Esophagus muscularis mucosa (tissue), 4 donors: ENCODE results near the gene CT45A3. TPM values are rescaled to one million over a fixed set of nuclear protein-coding genes. Genes with fewer than 3 reads are reported as not detected.
"Not testable (repeated sequence)": the region's sequence is repeated elsewhere in the genome, so short reads cannot be mapped to it uniquely, and the experiment has no call there.

Experiments used
- DNase-seq: peaks from one replicate; pipeline ENCODE4 v3.0.0-alpha.2; 2017; ENCODE audit errors: extremely low spot score
- H3K27ac ChIP-seq, 4 donors: fragments of 200-600 bp; sonication (generic); replicated peaks in 1 of 4; 1 replicate in 3 of 4; 2 replicates in 1 of 4; pipeline ENCODE4 v1.5.1; 2016 to 2019; ENCODE audit warnings: mild to moderate bottlenecking in 1 of 4
- H3K27me3 ChIP-seq, 4 donors: fragments of 200-600 bp; sonication (generic); one replicate each; pipeline versions ENCODE4 v1.5.1 to v1.6.0; 2016 to 2019
- H3K36me3 ChIP-seq, 4 donors: fragments of 200-600 bp; sonication (generic); one replicate each; pipeline ENCODE4 v1.5.1; 2016 to 2019
- H3K4me1 ChIP-seq, 4 donors: fragments of 200-600 bp; sonication (generic); one replicate each; pipeline ENCODE4 v1.5.1; 2016 to 2019
- H3K4me3 ChIP-seq, 4 donors: fragments of 200-600 bp; sonication (generic); 1 replicate in 2 of 4; 2 replicates in 2 of 4; pipeline ENCODE4 v1.5.1; 2016 to 2019; ENCODE audit warnings: mild to moderate bottlenecking in 4 of 4, moderate library complexity in 1 of 4
- H3K9me3 ChIP-seq, 4 donors: fragments of 200-600 bp; sonication (generic); 1 replicate in 3 of 4; 2 replicates in 1 of 4; pipeline ENCODE4 v1.5.1; 2016 to 2019
- CTCF ChIP-seq, 3 experiments: fragments of 200-600 bp in 2 of 3; fragments of 450-650 bp in 1 of 3; sonication (generic) in 2 of 3; IDR thresholded peaks; one replicate each; pipeline ENCODE4 v1.5.1; 2017 to 2019; ENCODE audit warnings: antibody characterized with exemption in 3 of 3, mild to moderate bottlenecking in 2 of 3, moderate library complexity in 1 of 3
- EP300 ChIP-seq: sonication (generic); formaldehyde crosslinking; IDR thresholded peaks from one replicate; pipeline ENCODE4 v1.6.1; 2017; ENCODE audit warnings: antibody characterized with exemption
- POLR2A ChIP-seq: fragments of 450-650 bp; IDR thresholded peaks from one replicate; pipeline ENCODE4 v1.6.1; 2017; ENCODE audit warnings: antibody characterized with exemption, moderate library complexity, mild to moderate bottlenecking, low read depth
- POLR2AphosphoS5 ChIP-seq, 2 donors: sonication (generic); formaldehyde crosslinking; IDR thresholded peaks; one replicate each; pipeline ENCODE4 v1.6.1; 2017; ENCODE audit warnings: antibody characterized with exemption in 2 of 2
- WGBS: methylation state at CpG from one replicate; pipeline ENCODE4 v1.1.5; 2018; 5-methylcytosine and 5-hydroxymethylcytosine counted together
- intact Hi-C: fragments of 100-400 bp; cut with DNase I; formaldehyde crosslinking; loops from one replicate; pipeline ENCODE4 v1.15.1; 2023
- total RNA-seq, 4 donors: library from RNA; depleted of rRNA; stranded (reverse); fragments of >200 nt; gene quantifications; one replicate each; pipeline versions ENCODE4 v1.1.0 to v1.2.1, GENCODE V29; 2016

The CT45A3 gene
- total RNA-seq: not detected

- DNase-seq, H3K27me3 ChIP-seq, H3K9me3 ChIP-seq, H3K4me1 ChIP-seq, intact Hi-C loops, H3K4me3 ChIP-seq, H3K36me3 ChIP-seq, H3K27ac ChIP-seq: not testable (repeated sequence)
- no CpG with 5 or more reads among the region's 17 CpGs for WGBS
These were observed at the start of gene CT45A3 for GRCh38 chrX:135768091-135768490. Gene CT45A3 (minus strand): TSS chrX:135768191. CDS start chrX:135764444, 3,747 bp downstream.

- H3K4me3 ChIP-seq, H3K4me1 ChIP-seq, H3K27ac ChIP-seq, intact Hi-C loops, H3K9me3 ChIP-seq, H3K36me3 ChIP-seq, H3K27me3 ChIP-seq, DNase-seq: not testable (repeated sequence)
- no CpG with 5 or more reads among the region's 16 CpGs for WGBS
These were observed 34.7 kb upstream of the CT45A3 start, which contains the start of gene CT45A6 for GRCh38 chrX:135802687-135803086. Gene CT45A6 (minus strand): TSS chrX:135802787. CDS start chrX:135798993, 3,794 bp downstream.

GRCh38 chrX:135785403-135785802 is 17.4 kb upstream of the CT45A3 start, which contains the start of gene CT45A5:
Gene CT45A5 (minus strand): TSS chrX:135785503. CDS start chrX:135781729, 3,774 bp downstream.
- intact Hi-C loops, H3K27me3 ChIP-seq, H3K9me3 ChIP-seq, H3K36me3 ChIP-seq, H3K4me1 ChIP-seq, DNase-seq, H3K4me3 ChIP-seq, H3K27ac ChIP-seq: not testable (repeated sequence)
- WGBS: no CpG with 5 or more reads among the region's 16 CpGs

GRCh38 chrX:135744739-135745138 is 23.3 kb downstream of the CT45A3 start:
- DNase-seq, intact Hi-C loops, H3K4me1 ChIP-seq, H3K36me3 ChIP-seq, H3K27me3 ChIP-seq, H3K9me3 ChIP-seq, H3K4me3 ChIP-seq, H3K27ac ChIP-seq: not testable (repeated sequence)
- WGBS: 87% methylated on average over 4 of the region's 4 CpGs

GRCh38 chrX:135741192-135741715 is 26.7 kb downstream of the CT45A3 start:
- H3K4me3 ChIP-seq: no peak overlapping the region
- WGBS: 85% methylated on average over 22 of the region's 23 CpGs

GRCh38 chrX:135740681-135741149 is 27.3 kb downstream of the CT45A3 start:
- H3K4me3 ChIP-seq: no peak overlapping the region
- no peak for DNase-seq
- intact Hi-C loops: no loop called here
- 70% methylated on average over 12 of the region's 18 CpGs for WGBS
- H3K4me1 ChIP-seq: no peaks in the 10 kb centered on the region
- no peaks in the 10 kb centered on the region for H3K9me3 ChIP-seq
- no peaks in the 10 kb centered on the region for H3K27me3 ChIP-seq
- TF ChIP-seq POLR2A (no peak), POLR2AphosphoS5 (IDR thresholded peaks at IDR 0.05) (no peak), CTCF (IDR thresholded peaks at IDR 0.05) (no peak), EP300 (no peak)
- H3K36me3 ChIP-seq: no peaks in the 10 kb centered on the region
- no peak overlapping the region for H3K27ac ChIP-seq

More at GRCh38 chrX:135741192-135741715, 26.7 kb downstream of the CT45A3 start:
- no peaks in the 10 kb centered on the region for H3K4me1 ChIP-seq
- H3K27ac ChIP-seq: no peak overlapping the region
- H3K9me3 ChIP-seq: no peaks in the 10 kb centered on the region
- intact Hi-C loops: no loop called here
- TF ChIP-seq EP300 (no peak), CTCF (IDR thresholded peaks at IDR 0.05) (no peak), POLR2A (no peak), POLR2AphosphoS5 (IDR thresholded peaks at IDR 0.05) (no peak)
- no peak for DNase-seq
- no peaks in the 10 kb centered on the region for H3K27me3 ChIP-seq
- H3K36me3 ChIP-seq: no peaks in the 10 kb centered on the region

- TF ChIP-seq POLR2AphosphoS5 (IDR thresholded peaks at IDR 0.05): no peak
- no peak for TF ChIP-seq EP300
- TF ChIP-seq POLR2A: no peak
- TF ChIP-seq CTCF (IDR thresholded peaks at IDR 0.05): no peak
- Histone ChIP-seq H3K4me1 (no peaks in the 10 kb centered on the region), H3K27me3 (no peaks in the 10 kb centered on the region), H3K4me3 (no peak overlapping the region), H3K9me3 (no peaks in the 10 kb centered on the region), H3K27ac (no peak overlapping the region), H3K36me3 (no peaks in the 10 kb centered on the region)
- intact Hi-C loops: no loop called here
- WGBS: 29% methylated on average over 4 of the region's 4 CpGs
- DNase-seq: no peak
These were observed 30.5 kb downstream of the CT45A3 start for GRCh38 chrX:135737366-135738071.

- 68% methylated on average over 5 of the region's 5 CpGs for WGBS
- H3K27me3 ChIP-seq, intact Hi-C loops, H3K27ac ChIP-seq, H3K9me3 ChIP-seq, H3K36me3 ChIP-seq, H3K4me1 ChIP-seq, DNase-seq, H3K4me3 ChIP-seq: not testable (repeated sequence)
These were observed 33.3 kb downstream of the CT45A3 start for GRCh38 chrX:135734666-135735065.
